Gastrocnemius medialis (tissue), 4 donors: ENCODE measurements around the gene HIRA.

Experiments
- CTCF ChIP-seq, 5 experiments: fragments of 450-650 bp in 3 of 5; fragments of 200-600 bp in 2 of 5; sonication (generic) in 2 of 5; IDR thresholded peaks in 4 of 5; conservative IDR thresholded peaks in 1 of 5; 1 replicate in 4 of 5; 2 replicates in 1 of 5; pipeline ENCODE4 v1.5.1; 2016 to 2019; ENCODE audit warnings: antibody characterized with exemption in 5 of 5, mild to moderate bottlenecking in 3 of 5, moderate library complexity in 3 of 5
- POLR2A ChIP-seq, 2 donors: fragments of 450-650 bp; IDR thresholded peaks; one replicate each; pipeline ENCODE4 v1.6.1; 2017; ENCODE audit warnings: antibody characterized with exemption in 2 of 2, mild to moderate bottlenecking in 2 of 2, moderate library complexity in 2 of 2

GRCh38 chr22:19434401-19434800 is 2.9 kb upstream of the HIRA start:
- TF ChIP-seq CTCF (IDR thresholded peaks at IDR 0.05 in 4 of 5, conservative IDR thresholded peaks at IDR 0.05 in 1 of 5): no peak
- TF ChIP-seq POLR2A (IDR thresholded peaks at IDR 0.05): no peak
